ENCODE data around the gene SMAD3. TPM values are rescaled to one million over a fixed set of nuclear protein-coding genes. Genes with fewer than 3 reads are reported as not detected.

Gene SMAD3
- polyA plus RNA-seq, 1 donor from 2014 or later = 1.0 TPM

DNA sequence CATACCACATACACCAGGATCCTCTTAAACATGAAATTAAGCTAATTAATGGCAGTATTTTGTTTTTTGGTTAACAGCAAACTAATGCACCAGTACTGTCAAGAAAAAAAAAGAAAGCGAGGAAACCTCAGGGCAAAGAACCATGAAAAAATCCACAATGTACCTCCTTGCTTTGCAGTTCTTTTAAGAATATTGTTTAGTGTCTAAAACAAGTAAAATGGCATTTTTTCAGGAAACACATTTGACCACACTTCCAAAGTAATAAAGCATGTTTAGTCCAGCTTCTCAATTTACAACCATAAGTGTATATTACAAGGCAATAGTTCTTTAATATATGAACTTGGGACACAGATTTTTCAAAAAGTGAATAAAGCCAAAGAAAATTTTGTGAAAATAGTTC is 162.4 kb downstream of the SMAD3 start:
- TF ChIP-seq RAD21 (conservative IDR thresholded peaks at IDR 0.05) (no peak), TAF1 (IDR thresholded peaks at IDR 0.05; ENCODE audit: low read depth) (no peak), POLR2AphosphoS5 (IDR thresholded peaks at IDR 0.05) (no peak), EZH2 (IDR thresholded peaks at IDR 0.05; ENCODE audit: borderline replicate concordance, insufficient read depth, low read length, poor library complexity, severe bottlenecking) (no peak), MXI1 (conservative IDR thresholded peaks at IDR 0.05; ENCODE audit: poor library complexity, severe bottlenecking) (no peak)
- TF ChIP-seq, protein P1, sequence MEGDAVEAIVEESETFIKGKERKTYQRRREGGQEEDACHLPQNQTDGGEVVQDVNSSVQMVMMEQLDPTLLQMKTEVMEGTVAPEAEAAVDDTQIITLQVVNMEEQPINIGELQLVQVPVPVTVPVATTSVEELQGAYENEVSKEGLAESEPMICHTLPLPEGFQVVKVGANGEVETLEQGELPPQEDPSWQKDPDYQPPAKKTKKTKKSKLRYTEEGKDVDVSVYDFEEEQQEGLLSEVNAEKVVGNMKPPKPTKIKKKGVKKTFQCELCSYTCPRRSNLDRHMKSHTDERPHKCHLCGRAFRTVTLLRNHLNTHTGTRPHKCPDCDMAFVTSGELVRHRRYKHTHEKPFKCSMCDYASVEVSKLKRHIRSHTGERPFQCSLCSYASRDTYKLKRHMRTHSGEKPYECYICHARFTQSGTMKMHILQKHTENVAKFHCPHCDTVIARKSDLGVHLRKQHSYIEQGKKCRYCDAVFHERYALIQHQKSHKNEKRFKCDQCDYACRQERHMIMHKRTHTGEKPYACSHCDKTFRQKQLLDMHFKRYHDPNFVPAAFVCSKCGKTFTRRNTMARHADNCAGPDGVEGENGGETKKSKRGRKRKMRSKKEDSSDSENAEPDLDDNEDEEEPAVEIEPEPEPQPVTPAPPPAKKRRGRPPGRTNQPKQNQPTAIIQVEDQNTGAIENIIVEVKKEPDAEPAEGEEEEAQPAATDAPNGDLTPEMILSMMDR (IDR thresholded peaks at IDR 0.05; ENCODE audit: poor library complexity, severe bottlenecking) = no peak
- H4K20me1 ChIP-seq (ENCODE audit: insufficient read depth) = no peaks in the 10 kb centered on the region
- H3K4me3 ChIP-seq (ENCODE audit: low read length) = no peak overlapping the region
- H3F3A ChIP-seq (ENCODE audit: insufficient read depth, low read length, poor library complexity, severe bottlenecking) = no peaks in the 10 kb centered on the region
- H3K36me3 ChIP-seq (ENCODE audit: insufficient read depth, low read length) = peaks cover 5% of the 10 kb centered on the region
- no peak overlapping the region for H2AFZ ChIP-seq (ENCODE audit: low read depth, low read length)
- H3K79me2 ChIP-seq (replicated peaks; ENCODE audit: insufficient read depth, low read length) = no peaks in the 10 kb centered on the region
- no peak overlapping the region for H3K9ac ChIP-seq (ENCODE audit: low read length)
- H3K9me2 ChIP-seq (ENCODE audit: insufficient read depth, low read length) = no peaks in the 10 kb centered on the region
- no peaks in the 10 kb centered on the region for H3K9me3 ChIP-seq (ENCODE audit: low read length)
- no peak overlapping the region for H3K27ac ChIP-seq (ENCODE audit: low read length)
- H3K27me3 ChIP-seq (ENCODE audit: insufficient read depth, low read depth, low read length) = no peaks in the 10 kb centered on the region
- no peak overlapping the region for H3K4me2 ChIP-seq (ENCODE audit: low read length)

DNA sequence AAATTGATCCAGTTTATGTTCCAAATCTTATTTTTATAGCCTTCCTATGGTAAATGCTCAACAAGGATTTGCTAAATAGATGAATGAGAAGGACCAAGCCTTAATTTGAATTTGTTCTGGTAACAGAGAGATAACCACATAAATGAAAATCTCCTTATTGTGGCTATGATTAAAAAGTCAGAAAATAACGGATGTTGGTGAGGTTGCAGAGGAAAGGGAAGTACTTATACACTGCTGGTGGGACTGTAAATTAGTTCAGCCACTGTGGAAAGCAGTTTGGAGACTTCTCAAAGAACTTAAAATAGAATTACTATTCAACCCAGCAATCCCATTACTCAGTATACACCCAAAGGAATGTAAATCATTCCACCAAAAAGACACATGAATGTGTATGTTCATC is 162.9 kb downstream of the SMAD3 start:
- Histone ChIP-seq H3K79me2 (replicated peaks; ENCODE audit: insufficient read depth, low read length) (no peaks in the 10 kb centered on the region), H3K9me3 (ENCODE audit: low read length) (no peaks in the 10 kb centered on the region), H3K9ac (ENCODE audit: low read length) (no peak overlapping the region), H3K9me2 (ENCODE audit: insufficient read depth, low read length) (no peaks in the 10 kb centered on the region), H3F3A (ENCODE audit: insufficient read depth, low read length, poor library complexity, severe bottlenecking) (no peaks in the 10 kb centered on the region), H4K20me1 (ENCODE audit: insufficient read depth) (no peaks in the 10 kb centered on the region), H3K4me2 (ENCODE audit: low read length) (no peak overlapping the region), H3K36me3 (ENCODE audit: insufficient read depth, low read length) (peaks cover 9% of the 10 kb centered on the region), H2AFZ (ENCODE audit: low read depth, low read length) (no peak overlapping the region), H3K4me3 (ENCODE audit: low read length) (no peak overlapping the region), H3K27ac (ENCODE audit: low read length) (no peak overlapping the region), H3K27me3 (ENCODE audit: insufficient read depth, low read depth, low read length) (no peaks in the 10 kb centered on the region)
- TF ChIP-seq MXI1 (conservative IDR thresholded peaks at IDR 0.05; ENCODE audit: poor library complexity, severe bottlenecking) (no peak), RAD21 (conservative IDR thresholded peaks at IDR 0.05) (no peak), SMC3 (conservative IDR thresholded peaks at IDR 0.05; ENCODE audit: poor library complexity) (no peak)
- TF ChIP-seq, protein P1 (IDR thresholded peaks at IDR 0.05; ENCODE audit: poor library complexity, severe bottlenecking) = no peak
- TF ChIP-seq, protein P2, sequence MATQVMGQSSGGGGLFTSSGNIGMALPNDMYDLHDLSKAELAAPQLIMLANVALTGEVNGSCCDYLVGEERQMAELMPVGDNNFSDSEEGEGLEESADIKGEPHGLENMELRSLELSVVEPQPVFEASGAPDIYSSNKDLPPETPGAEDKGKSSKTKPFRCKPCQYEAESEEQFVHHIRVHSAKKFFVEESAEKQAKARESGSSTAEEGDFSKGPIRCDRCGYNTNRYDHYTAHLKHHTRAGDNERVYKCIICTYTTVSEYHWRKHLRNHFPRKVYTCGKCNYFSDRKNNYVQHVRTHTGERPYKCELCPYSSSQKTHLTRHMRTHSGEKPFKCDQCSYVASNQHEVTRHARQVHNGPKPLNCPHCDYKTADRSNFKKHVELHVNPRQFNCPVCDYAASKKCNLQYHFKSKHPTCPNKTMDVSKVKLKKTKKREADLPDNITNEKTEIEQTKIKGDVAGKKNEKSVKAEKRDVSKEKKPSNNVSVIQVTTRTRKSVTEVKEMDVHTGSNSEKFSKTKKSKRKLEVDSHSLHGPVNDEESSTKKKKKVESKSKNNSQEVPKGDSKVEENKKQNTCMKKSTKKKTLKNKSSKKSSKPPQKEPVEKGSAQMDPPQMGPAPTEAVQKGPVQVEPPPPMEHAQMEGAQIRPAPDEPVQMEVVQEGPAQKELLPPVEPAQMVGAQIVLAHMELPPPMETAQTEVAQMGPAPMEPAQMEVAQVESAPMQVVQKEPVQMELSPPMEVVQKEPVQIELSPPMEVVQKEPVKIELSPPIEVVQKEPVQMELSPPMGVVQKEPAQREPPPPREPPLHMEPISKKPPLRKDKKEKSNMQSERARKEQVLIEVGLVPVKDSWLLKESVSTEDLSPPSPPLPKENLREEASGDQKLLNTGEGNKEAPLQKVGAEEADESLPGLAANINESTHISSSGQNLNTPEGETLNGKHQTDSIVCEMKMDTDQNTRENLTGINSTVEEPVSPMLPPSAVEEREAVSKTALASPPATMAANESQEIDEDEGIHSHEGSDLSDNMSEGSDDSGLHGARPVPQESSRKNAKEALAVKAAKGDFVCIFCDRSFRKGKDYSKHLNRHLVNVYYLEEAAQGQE (IDR thresholded peaks at IDR 0.05; ENCODE audit: borderline replicate concordance) = no peak

Data from neural cell (in vitro differentiated cells).